SK-N-SH (cell line): Measurements from ENCODE around the gene PIK3R5. TPM values are rescaled to one million over a fixed set of nuclear protein-coding genes. Genes with fewer than 3 reads are reported as not detected.

Source experiments
- CTCF ChIA-PET: fragments of 300-600, 350-600 bp; formaldehyde crosslinking; extraction: SDS; loops from one replicate; lab custom pipeline; 2021; lab: Yijun Ruan, JAX
- POLR2A ChIA-PET: fragments of 350-600 bp; sonication (Branson Sonifier 250); formaldehyde crosslinking; extraction: SDS; loops from one replicate; lab custom pipeline; 2020; ENCODE audit warnings: antibody characterized with exemption, inconsistent platforms; lab: Yijun Ruan, JAX
- DNase-seq: peaks from one replicate; pipeline ENCODE4 v3.0.0; 2012
- H2AFZ ChIP-seq: fragments of 200-600 bp; sonication (generic); 2 replicates; pipeline ENCODE4 v1.8.1; 2016; ENCODE audit warnings: antibody characterized with exemption, mild to moderate bottlenecking, low read depth
- H3F3A ChIP-seq: fragments of 200-600 bp; sonication (generic); replicated peaks from 2 replicates; pipeline ENCODE3; 2016; ENCODE audit warnings: antibody characterized with exemption, mild to moderate bottlenecking; ENCODE audit not compliant: insufficient read depth
- H3K27ac ChIP-seq, 2 experiments: fragments of 200-500 bp in 1 of 2; fragments of 200-600 bp in 1 of 2; sonication (Bioruptor generic) in 1 of 2; sonication (generic), shearing (Covaris generic) in 1 of 2; 2 replicates each; pipeline versions ENCODE4 v1.5.1 to v1.6.1; 2014 to 2016; ENCODE audit warnings: low read depth in 2 of 2, inconsistent platforms in 1 of 2, low read length in 1 of 2, mild to moderate bottlenecking in 1 of 2, mixed read lengths in 1 of 2
- H3K27me3 ChIP-seq: fragments of 200-600 bp; sonication (generic), shearing (Covaris generic); 2 replicates; pipeline ENCODE4 v1.6.1; 2016; ENCODE audit warnings: mixed run types; ENCODE audit not compliant: insufficient read depth
- H3K36me3 ChIP-seq, 2 experiments: fragments of 200-500 bp in 1 of 2; fragments of 200-600 bp in 1 of 2; sonication (Bioruptor generic) in 1 of 2; sonication (generic) in 1 of 2; replicated peaks in 1 of 2; 2 replicates each; pipeline versions ENCODE3 to v1.5.1; 2014 to 2016; ENCODE audit warnings: low read length in 1 of 2, mild to moderate bottlenecking in 1 of 2; ENCODE audit not compliant: insufficient read depth in 2 of 2, control insufficient read depth in 1 of 2
- H3K4me1 ChIP-seq, 2 experiments: fragments of 200-500 bp in 1 of 2; fragments of 200-600 bp in 1 of 2; sonication (Bioruptor generic) in 1 of 2; sonication (generic), shearing (Covaris generic) in 1 of 2; 2 replicates each; pipeline versions ENCODE4 v1.5.1 to v1.6.1; 2014 to 2016; ENCODE audit warnings: low read depth in 1 of 2, low read length in 1 of 2, mixed run types in 1 of 2; ENCODE audit not compliant: insufficient read depth in 2 of 2, control insufficient read depth in 1 of 2
- H3K4me2 ChIP-seq: fragments of 200-600 bp; sonication (generic), shearing (Covaris generic); 2 replicates; pipeline ENCODE4 v1.6.1; 2017; ENCODE audit warnings: mixed run types
- H3K4me3 ChIP-seq, 2 experiments: fragments of 200-500 bp in 1 of 2; fragments of 200-600 bp in 1 of 2; sonication (Bioruptor generic) in 1 of 2; sonication (generic), shearing (Covaris generic) in 1 of 2; 2 replicates each; pipeline versions ENCODE4 v1.5.1 to v1.8.1; 2014 to 2016; ENCODE audit warnings: low read depth in 2 of 2, inconsistent platforms in 1 of 2, low read length in 1 of 2, mild to moderate bottlenecking in 1 of 2, mixed read lengths in 1 of 2, moderate library complexity in 1 of 2
- H3K79me2 ChIP-seq: fragments of 200-600 bp; sonication (generic); 2 replicates; pipeline ENCODE4 v1.8.1; 2017; ENCODE audit warnings: mild to moderate bottlenecking; ENCODE audit not compliant: insufficient read depth
- H3K9ac ChIP-seq: fragments of 200-600 bp; sonication (generic); 2 replicates; pipeline ENCODE4 v1.6.1; 2017; ENCODE audit warnings: mixed run types
- H3K9me2 ChIP-seq: fragments of 200-600 bp; sonication (generic); 2 replicates; pipeline ENCODE4 v1.6.1; 2017; ENCODE audit warnings: mixed run types
- H3K9me3 ChIP-seq: fragments of 200-600 bp; sonication (generic); 2 replicates; pipeline ENCODE4 v1.6.1; 2017; ENCODE audit warnings: mixed run types, mild to moderate bottlenecking, moderate library complexity
- H4K20me1 ChIP-seq: fragments of 200-600 bp; sonication (generic); 2 replicates; pipeline ENCODE4 v1.6.1; 2017; ENCODE audit warnings: mild to moderate bottlenecking, mixed run types; ENCODE audit not compliant: insufficient read depth
- CHD2 ChIP-seq: fragments of 150-350 bp; IDR thresholded peaks from 2 replicates; pipeline ENCODE4 v1.6.1; 2018; ENCODE audit warnings: low read length; ENCODE audit not compliant: partially characterized antibody
- ELF1 ChIP-seq: IDR thresholded peaks from 2 replicates; pipeline ENCODE4 v1.4.0; 2012
- EP300 ChIP-seq, 2 experiments: IDR thresholded peaks; 2 replicates each; pipeline versions ENCODE4 v1.4.0 to v1.6.1; 2012; ENCODE audit warnings: borderline replicate concordance in 1 of 2, low read depth in 1 of 2, low read length in 1 of 2
- EZH2phosphoT487 ChIP-seq: fragments of 200-600 bp; sonication (generic); IDR thresholded peaks from 2 replicates; pipeline ENCODE4 v1.6.1; 2017; ENCODE audit warnings: low read depth, mixed run types, mild to moderate bottlenecking, antibody characterized with exemption, moderate library complexity, borderline replicate concordance
- GATA2 ChIP-seq: sonication (generic); formaldehyde crosslinking; IDR thresholded peaks from 2 replicates; pipeline ENCODE4 v1.5.0; 2020; ENCODE audit warnings: mild to moderate bottlenecking, missing genetic modification reagents
- MEF2A ChIP-seq: IDR thresholded peaks from 2 replicates; pipeline ENCODE4 v1.4.0; 2012; ENCODE audit warnings: low read depth, borderline replicate concordance
- MXI1 ChIP-seq: IDR thresholded peaks from 2 replicates; pipeline ENCODE4 v1.6.1; 2012; ENCODE audit warnings: mild to moderate bottlenecking, low read depth, low read length, improper control_type of control experiment
- NFIC ChIP-seq: IDR thresholded peaks from 2 replicates; pipeline ENCODE4 v1.4.0; 2012; ENCODE audit warnings: borderline replicate concordance
- NRF1 ChIP-seq: IDR thresholded peaks from 2 replicates; pipeline ENCODE4 v1.6.1; 2012; ENCODE audit warnings: low read depth, mild to moderate bottlenecking, low read length
- RAD21 ChIP-seq: IDR thresholded peaks from 2 replicates; pipeline ENCODE4 v1.6.1; 2012; ENCODE audit warnings: mild to moderate bottlenecking, low read length
- RCOR1 ChIP-seq: fragments of 150-350 bp; IDR thresholded peaks from 2 replicates; pipeline ENCODE4 v1.6.1; 2017; ENCODE audit warnings: antibody characterized with exemption, low read length
- RFX5 ChIP-seq: IDR thresholded peaks from 2 replicates; pipeline ENCODE4 v1.6.1; 2012; ENCODE audit warnings: mild to moderate bottlenecking, improper control_type of control experiment, low read length
- RXRA ChIP-seq: IDR thresholded peaks from 2 replicates; pipeline ENCODE4 v1.4.0; 2012; ENCODE audit warnings: low read depth, mild to moderate bottlenecking, borderline replicate concordance
- SIN3A ChIP-seq: IDR thresholded peaks from 2 replicates; pipeline ENCODE4 v1.6.1; 2012; ENCODE audit warnings: low read depth, mild to moderate bottlenecking, low read length, moderate library complexity, borderline replicate concordance
- TAF1 ChIP-seq: IDR thresholded peaks from 2 replicates; pipeline ENCODE4 v1.6.1; 2012; ENCODE audit warnings: low read depth, mild to moderate bottlenecking, low read length, moderate library complexity, borderline replicate concordance
- TCF12 ChIP-seq: IDR thresholded peaks from 2 replicates; pipeline ENCODE4 v1.4.0; 2012
- TEAD4 ChIP-seq: IDR thresholded peaks from 2 replicates; pipeline ENCODE4 v1.4.0; 2012; ENCODE audit warnings: mild to moderate bottlenecking, borderline replicate concordance; ENCODE audit not compliant: insufficient read depth
- YY1 ChIP-seq: IDR thresholded peaks from 2 replicates; pipeline ENCODE4 v1.4.0; 2012; ENCODE audit warnings: low read depth, mild to moderate bottlenecking
- WGBS: methylation state at CpG from one replicate; pipeline ENCODE4 v1.1.6; 2017; ENCODE audit warnings: low lambda C conversion rate; 5-methylcytosine and 5-hydroxymethylcytosine counted together
- polyA plus RNA-seq, 3 experiments: library from polyadenylated mRNA; depleted of rRNA; stranded (reverse); fragments of >200 nt; gene quantifications; 2 replicates each; pipeline ENCODE4 v1.2.3, GENCODE V29; 2012
- TF ChIP-seq, protein P1 (sequence below): IDR thresholded peaks from 2 replicates; pipeline ENCODE4; 2012
- TF ChIP-seq, protein P2 (sequence below): fragments of 150-350 bp; IDR thresholded peaks from 2 replicates; pipeline ENCODE4 v1.6.1; 2016; ENCODE audit warnings: mild to moderate bottlenecking, low read depth, low read length

Gene PIK3R5
- polyA plus RNA-seq, 1 of the 3 experiments (the other 2 are of a cell fraction), result not detected

DNA sequence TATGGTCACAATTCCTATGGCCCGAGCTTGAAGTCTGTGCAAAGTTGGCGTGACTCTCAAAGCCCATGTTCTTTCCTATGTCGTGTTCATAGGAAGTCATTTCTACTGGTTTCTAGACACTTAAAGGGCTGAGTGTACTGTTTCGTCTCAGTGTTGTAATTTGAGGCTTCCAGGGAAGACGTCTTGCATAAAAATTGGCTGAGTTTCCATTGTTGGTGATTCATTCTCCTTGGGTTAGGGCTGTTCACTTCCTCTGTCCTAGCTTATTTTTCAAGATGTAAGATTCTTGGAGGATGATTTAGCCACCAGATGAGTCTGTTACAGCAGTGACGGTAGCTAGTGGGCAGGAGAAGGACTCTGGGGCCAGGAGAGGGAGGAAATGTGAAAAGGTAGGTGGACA is 43.1 kb downstream of the PIK3R5 start (continued):
- TF ChIP-seq RFX5, result no peak

DNA sequence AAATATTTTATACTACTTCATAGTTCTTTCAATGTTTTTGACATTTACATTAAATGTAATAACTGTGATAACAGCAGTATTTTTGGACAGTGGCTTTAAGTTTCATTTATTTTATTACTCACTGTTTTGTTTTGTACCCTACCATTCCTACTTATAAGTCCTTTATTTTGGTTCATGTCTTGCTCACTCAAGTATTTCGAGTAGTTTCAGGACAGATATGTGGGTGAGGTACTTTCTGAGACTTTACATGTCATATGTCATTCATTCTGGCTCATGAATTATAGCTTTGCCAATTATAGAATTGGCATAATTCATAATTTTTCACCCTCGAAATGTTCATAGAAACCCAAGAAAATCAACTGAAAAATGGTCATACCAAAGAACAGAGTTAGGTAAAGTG is 44.4 kb downstream of the PIK3R5 start:
- H2AFZ ChIP-seq, result no peak overlapping the region
- no peaks in the 10 kb centered on the region for H4K20me1 ChIP-seq
- no peak for DNase-seq
- H3K9me2 ChIP-seq, result no peaks in the 10 kb centered on the region
- CTCF ChIA-PET, result no interaction called here
- no peak overlapping the region for H3K9ac ChIP-seq
- no peak overlapping the region for H3K27ac ChIP-seq
- no peaks in the 10 kb centered on the region for H3K36me3 ChIP-seq
- TF ChIP-seq TAF1, result no peak
- H3K9me3 ChIP-seq, result no peaks in the 10 kb centered on the region
- H3K79me2 ChIP-seq, result no peaks in the 10 kb centered on the region
- H3K4me1 ChIP-seq, result no peaks in the 10 kb centered on the region
- H3K27me3 ChIP-seq, result no peaks in the 10 kb centered on the region
- 1% methylated on average over 2 of the region's 2 CpGs for WGBS
- POLR2A ChIA-PET, result no interaction called here
- H3K4me2 ChIP-seq, result no peak overlapping the region
- no peak overlapping the region for H3K4me3 ChIP-seq
- H3F3A ChIP-seq, result peaks cover 13% of the 10 kb centered on the region

DNA sequence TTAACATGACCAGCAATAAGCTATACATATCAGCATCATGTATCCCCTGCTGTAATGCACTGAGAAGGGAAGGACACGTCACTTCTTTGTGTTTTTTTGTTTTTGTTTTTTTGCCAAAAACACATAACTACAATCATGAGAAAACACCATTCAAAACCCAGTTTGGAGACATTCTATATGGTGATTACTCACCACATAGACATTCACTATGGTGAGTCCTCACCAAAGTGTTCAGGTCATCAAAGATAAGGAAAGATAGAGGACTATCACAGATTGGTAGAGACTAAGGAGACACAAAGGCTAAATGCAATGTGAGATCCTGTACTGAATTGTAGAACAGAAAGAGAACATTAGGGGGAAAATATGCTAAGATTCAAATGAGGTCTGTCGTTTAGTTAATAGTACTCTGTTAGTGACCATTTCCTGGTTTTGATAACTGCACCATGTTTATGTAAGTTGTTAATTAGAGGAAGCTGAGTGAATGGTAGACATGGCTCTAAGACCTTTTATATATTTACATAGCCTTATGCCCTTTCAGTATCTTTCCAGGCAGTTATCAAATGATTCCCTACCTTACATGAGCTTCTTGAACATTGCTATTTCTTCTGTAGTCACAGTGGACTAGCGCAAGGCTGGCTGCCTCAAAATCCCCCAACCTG is 46.6 kb downstream of the PIK3R5 start:
- 5% methylated on average over 3 of the region's 3 CpGs for WGBS

DNA sequence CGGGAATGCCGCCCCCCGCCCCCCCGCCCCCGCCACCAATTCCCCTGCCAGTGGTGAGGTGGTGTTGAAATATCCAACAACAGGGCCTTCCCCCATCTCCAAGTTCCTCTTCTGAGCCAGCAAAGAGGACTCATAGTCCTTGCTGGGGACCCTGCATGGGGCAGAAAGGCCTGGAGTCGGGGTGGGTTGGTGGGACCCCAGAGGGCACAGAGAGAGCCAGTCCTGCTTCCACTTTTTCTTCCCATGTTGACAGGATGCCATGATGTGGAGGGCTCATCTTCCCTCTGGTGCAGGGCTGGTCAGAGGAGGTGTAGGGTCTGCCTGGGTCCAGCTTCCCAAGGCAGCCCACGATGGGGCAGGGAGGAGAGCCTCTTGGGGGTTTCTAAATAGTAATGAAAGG is 49.0 kb downstream of the PIK3R5 start:
- Histone ChIP-seq H3K27ac (no peak overlapping the region), H3K79me2 (no peaks in the 10 kb centered on the region), H3K9me2 (no peaks in the 10 kb centered on the region), H4K20me1 (no peaks in the 10 kb centered on the region), H3K4me3 (no peak overlapping the region)
- no peak for DNase-seq
- TF ChIP-seq TEAD4 (no peak), NRF1 (no peak), MXI1 (no peak), CHD2 (no peak), YY1 (no peak), RCOR1 (no peak), GATA2 (CRISPR knock-in tag) (no peak), SIN3A (no peak), MEF2A (no peak), RXRA (no peak), ELF1 (no peak), EZH2phosphoT487 (no peak), EP300 (IDR thresholded peaks at IDR 0.05; ENCODE audit: borderline replicate concordance in 1 of 2, low read depth in 1 of 2, low read length in 1 of 2) (no peak), TCF12 (no peak), RFX5 (no peak), RAD21 (no peak), NFIC (no peak)
- TF ChIP-seq, protein P1, sequence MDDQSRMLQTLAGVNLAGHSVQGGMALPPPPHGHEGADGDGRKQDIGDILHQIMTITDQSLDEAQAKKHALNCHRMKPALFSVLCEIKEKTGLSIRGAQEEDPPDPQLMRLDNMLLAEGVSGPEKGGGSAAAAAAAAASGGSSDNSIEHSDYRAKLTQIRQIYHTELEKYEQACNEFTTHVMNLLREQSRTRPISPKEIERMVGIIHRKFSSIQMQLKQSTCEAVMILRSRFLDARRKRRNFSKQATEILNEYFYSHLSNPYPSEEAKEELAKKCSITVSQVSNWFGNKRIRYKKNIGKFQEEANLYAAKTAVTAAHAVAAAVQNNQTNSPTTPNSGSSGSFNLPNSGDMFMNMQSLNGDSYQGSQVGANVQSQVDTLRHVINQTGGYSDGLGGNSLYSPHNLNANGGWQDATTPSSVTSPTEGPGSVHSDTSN, result no peak
- TF ChIP-seq, protein P2, sequence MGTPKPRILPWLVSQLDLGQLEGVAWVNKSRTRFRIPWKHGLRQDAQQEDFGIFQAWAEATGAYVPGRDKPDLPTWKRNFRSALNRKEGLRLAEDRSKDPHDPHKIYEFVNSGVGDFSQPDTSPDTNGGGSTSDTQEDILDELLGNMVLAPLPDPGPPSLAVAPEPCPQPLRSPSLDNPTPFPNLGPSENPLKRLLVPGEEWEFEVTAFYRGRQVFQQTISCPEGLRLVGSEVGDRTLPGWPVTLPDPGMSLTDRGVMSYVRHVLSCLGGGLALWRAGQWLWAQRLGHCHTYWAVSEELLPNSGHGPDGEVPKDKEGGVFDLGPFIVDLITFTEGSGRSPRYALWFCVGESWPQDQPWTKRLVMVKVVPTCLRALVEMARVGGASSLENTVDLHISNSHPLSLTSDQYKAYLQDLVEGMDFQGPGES, result no peak
- TF ChIP-seq, all 33 proteins: peak for 0
- 7% methylated on average over 6 of the region's 7 CpGs for WGBS
- no peaks in the 10 kb centered on the region for H3K4me1 ChIP-seq
- no peaks in the 10 kb centered on the region for H3K36me3 ChIP-seq
- no peaks in the 10 kb centered on the region for H3K9me3 ChIP-seq
- H3K4me2 ChIP-seq, result no peak overlapping the region
- POLR2A ChIA-PET, result no interaction called here
- CTCF ChIA-PET, result interaction anchor here (0.8 kb wide), 1 partner anchor 689 kb away, joined by 3 read pairs; no protein-coding TSS in a partner anchor
- H3F3A ChIP-seq, result no peaks in the 10 kb centered on the region
- H3K27me3 ChIP-seq, result peaks cover 32% of the 10 kb centered on the region
- H3K9ac ChIP-seq, result no peak overlapping the region
- no peak overlapping the region for H2AFZ ChIP-seq

More for the DNA sequence above, 46.6 kb downstream of the PIK3R5 start:
- Histone ChIP-seq H3K9me3 (no peaks in the 10 kb centered on the region), H3K27me3 (peaks cover 8% of the 10 kb centered on the region; the same call in 1 of the 2 replicates), H3K9me2 (no peaks in the 10 kb centered on the region), H3K4me3 (no peak overlapping the region), H3K4me1 (no peaks in the 10 kb centered on the region), H3F3A (peaks cover 13% of the 10 kb centered on the region), H3K9ac (no peak overlapping the region), H4K20me1 (no peaks in the 10 kb centered on the region), H3K4me2 (no peak overlapping the region), H2AFZ (no peak overlapping the region), H3K79me2 (no peaks in the 10 kb centered on the region), H3K36me3 (no peaks in the 10 kb centered on the region), H3K27ac (no peak overlapping the region)
- no peak for DNase-seq
- CTCF ChIA-PET, result no interaction called here
- POLR2A ChIA-PET, result no interaction called here
- no peak for TF ChIP-seq RXRA
